GM23248 (cell line): ENCODE data around the gene KDM5B. TPM values are rescaled to one million over a fixed set of nuclear protein-coding genes. Genes with fewer than 3 reads are reported as not detected.
"Not testable (repeated sequence)": the region's sequence is repeated elsewhere in the genome, so short reads cannot be mapped to it uniquely, and the experiment has no call there.

Experiments used
- DNase-seq: peaks from one replicate; pipeline ENCODE4 v3.0.0-alpha.2; 2015
- H2AFZ ChIP-seq: fragments of 200-600 bp; sonication (generic); 2 replicates; pipeline ENCODE4 v1.6.1; 2016; ENCODE audit warnings: antibody characterized with exemption
- H3F3A ChIP-seq: fragments of 200-600 bp; sonication (generic); 2 replicates; pipeline ENCODE4 v1.6.1; 2016; ENCODE audit warnings: mild to moderate bottlenecking, antibody characterized with exemption, mixed run types; ENCODE audit not compliant: insufficient read depth
- H3K27ac ChIP-seq: fragments of 200-600 bp; sonication (generic); 2 replicates; pipeline ENCODE4 v1.5.1; 2016; ENCODE audit warnings: mild to moderate bottlenecking
- H3K27me3 ChIP-seq: fragments of 200-600 bp; sonication (generic); replicated peaks from 2 replicates; pipeline ENCODE4 v1.6.1; 2016; ENCODE audit warnings: mild to moderate bottlenecking; ENCODE audit not compliant: insufficient read depth
- H3K36me3 ChIP-seq: fragments of 200-600 bp; sonication (generic); 2 replicates; pipeline ENCODE4 v1.6.1; 2016; ENCODE audit warnings: low read depth, mild to moderate bottlenecking
- H3K4me1 ChIP-seq: fragments of 200-600 bp; sonication (generic); 2 replicates; pipeline ENCODE4 v1.6.1; 2016; ENCODE audit warnings: mild to moderate bottlenecking; ENCODE audit not compliant: insufficient read depth
- H3K4me2 ChIP-seq: fragments of 200-600 bp; sonication (generic); one replicate; pipeline ENCODE4 v1.6.1; 2016; ENCODE audit warnings: mild to moderate bottlenecking; ENCODE audit not compliant: unreplicated experiment
- H3K4me3 ChIP-seq: fragments of 200-600 bp; sonication (generic); 2 replicates; pipeline ENCODE4 v1.5.1; 2016; ENCODE audit warnings: mild to moderate bottlenecking
- H3K79me2 ChIP-seq: fragments of 200-600 bp; sonication (generic); 2 replicates; pipeline ENCODE4 v1.6.1; 2016; ENCODE audit warnings: mild to moderate bottlenecking; ENCODE audit not compliant: insufficient read depth
- H3K9ac ChIP-seq: fragments of 200-600 bp; sonication (generic); 2 replicates; pipeline ENCODE4 v1.6.1; 2016; ENCODE audit warnings: mild to moderate bottlenecking
- H3K9me2 ChIP-seq: fragments of 200-600 bp; sonication (generic); 2 replicates; pipeline ENCODE4 v1.6.1; 2016; ENCODE audit warnings: mixed run types, mild to moderate bottlenecking, moderate library complexity; ENCODE audit not compliant: insufficient read depth
- H3K9me3 ChIP-seq: fragments of 200-600 bp; sonication (generic); one replicate; pipeline ENCODE4 v1.6.1; 2017; ENCODE audit warnings: low read depth
- H4K20me1 ChIP-seq: fragments of 200-600 bp; sonication (generic); 2 replicates; pipeline ENCODE4 v1.6.0; 2016; ENCODE audit not compliant: insufficient read depth
- EZH2 ChIP-seq: fragments of 200-600 bp; sonication (generic); IDR thresholded peaks from 2 replicates; pipeline ENCODE4 v1.6.1; 2018; ENCODE audit warnings: antibody characterized with exemption, mild to moderate bottlenecking; ENCODE audit not compliant: insufficient read depth, poor library complexity, severe bottlenecking
- EZH2phosphoT487 ChIP-seq: fragments of 200-600 bp; sonication (generic); IDR thresholded peaks from 2 replicates; pipeline ENCODE4 v1.6.1; 2018; ENCODE audit warnings: antibody characterized with exemption, moderate library complexity, mild to moderate bottlenecking, low read depth; ENCODE audit not compliant: insufficient read depth
- WGBS, 2 experiments: methylation state at CpG; one replicate each; pipeline ENCODE4 v1.1.6; 2015 to 2017; ENCODE audit warnings: low lambda C conversion rate in 2 of 2, low coverage in 1 of 2; ENCODE audit errors: missing lambda C conversion rate in 2 of 2; 5-methylcytosine and 5-hydroxymethylcytosine counted together
- in situ Hi-C: fragments of 300-500 bp; cut with MboI; formaldehyde crosslinking; loops from 2 replicates; pipeline ENCODE4 v1.15.0; 2020
- polyA plus RNA-seq: library from polyadenylated mRNA; unstranded; fragments of >200 nt; fragmentation: Nextera tagmentation; extraction: Ambion mirVana; gene quantifications from 2 replicates; pipeline ENCODE4 v1.2.1, GENCODE V29; 2016
- total RNA-seq: library from RNA; depleted of rRNA; stranded (reverse); fragments of >200 nt; shearing (Covaris generic); gene quantifications from 2 replicates; pipeline ENCODE4 v1.2.3, GENCODE V29; 2014

KDM5B gene
- total and polyA plus RNA-seq, 2 experiments from 2014 or later = 64.3 to 79.5 TPM

GRCh38 chr1:202835548-202836072 is 27.4 kb upstream of the KDM5B start:
- Histone ChIP-seq H3K9me2 (no peaks in the 10 kb centered on the region), H3K27me3 (peaks cover 7% of the 10 kb centered on the region; the same call in 1 of the 2 replicates), H3K4me1 (no peaks in the 10 kb centered on the region), H3K27ac (no peak overlapping the region), H3K79me2 (no peaks in the 10 kb centered on the region), H3K4me3 (no peak overlapping the region), H4K20me1 (no peaks in the 10 kb centered on the region), H3K9ac (no peak overlapping the region), H3K4me2 (no peak overlapping the region), H2AFZ (no peak overlapping the region), H3K9me3 (no peaks in the 10 kb centered on the region), H3F3A (no peaks in the 10 kb centered on the region), H3K36me3 (no peaks in the 10 kb centered on the region)
- 46 to 65% methylated on average over 2 to 3 of the region's 3 CpGs for WGBS, 2 experiments
- DNase-seq = no peak
- TF ChIP-seq EZH2 (no peak), EZH2phosphoT487 (no peak)
- in situ Hi-C loops = no loop called here

GRCh38 chr1:202834771-202835547 is 26.7 kb upstream of the KDM5B start:
- in situ Hi-C loops = no loop called here
- Histone ChIP-seq H3K9me3 (no peaks in the 10 kb centered on the region), H3K4me1 (no peaks in the 10 kb centered on the region), H3K27me3 (peaks cover 7% of the 10 kb centered on the region; the same call in 1 of the 2 replicates), H3F3A (no peaks in the 10 kb centered on the region), H2AFZ (no peak overlapping the region), H3K4me2 (no peak overlapping the region), H3K79me2 (no peaks in the 10 kb centered on the region), H3K4me3 (no peak overlapping the region), H3K27ac (no peak overlapping the region), H4K20me1 (no peaks in the 10 kb centered on the region), H3K36me3 (no peaks in the 10 kb centered on the region), H3K9me2 (no peaks in the 10 kb centered on the region), H3K9ac (no peak overlapping the region)
- WGBS, 2 experiments = 79 to 87% methylated on average over 10 of the region's 10 CpGs
- no peak for DNase-seq
- TF ChIP-seq EZH2 (no peak), EZH2phosphoT487 (no peak)

- Histone ChIP-seq H3K79me2 (no peaks in the 10 kb centered on the region), H3K27me3 (peaks cover 6% of the 10 kb centered on the region; the same call in 1 of the 2 replicates), H3K9me2 (no peaks in the 10 kb centered on the region), H4K20me1 (no peaks in the 10 kb centered on the region), H3K27ac (no peak overlapping the region), H3K4me3 (no peak overlapping the region), H3K36me3 (no peaks in the 10 kb centered on the region), H3K9ac (no peak overlapping the region), H2AFZ (no peak overlapping the region), H3K4me1 (no peaks in the 10 kb centered on the region), H3K9me3 (no peaks in the 10 kb centered on the region), H3K4me2 (no peak overlapping the region), H3F3A (no peaks in the 10 kb centered on the region)
- WGBS, 2 experiments = 69 to 70% methylated on average over 2 to 3 of the region's 3 CpGs
- in situ Hi-C loops = no loop called here
- no peak for DNase-seq
- no peak for TF ChIP-seq EZH2phosphoT487
Observed at GRCh38 chr1:202831906-202832305, 23.7 kb upstream of the KDM5B start.

GRCh38 chr1:202829223-202829622 is 21.0 kb upstream of the KDM5B start:
- H3K27me3 ChIP-seq = peaks cover 12% of the 10 kb centered on the region
- H3K27ac ChIP-seq, H3K4me3 ChIP-seq, H3F3A ChIP-seq, DNase-seq, H2AFZ ChIP-seq, H3K4me1 ChIP-seq, H3K4me2 ChIP-seq, in situ Hi-C loops, H4K20me1 ChIP-seq, H3K9me3 ChIP-seq, H3K79me2 ChIP-seq, H3K9me2 ChIP-seq, H3K36me3 ChIP-seq, H3K9ac ChIP-seq: not testable (repeated sequence)
- WGBS, 2 experiments = 75 to 78% methylated on average over 9 of the region's 9 CpGs
